Trophoblast cell (in vitro differentiated cells and primary cell): Measurements from ENCODE around the gene ERAP2.
A peak's percentile ranks its signal among the peaks of the same experiment; 100 is the strongest.
"Not testable (repeated sequence)": the region's sequence is repeated elsewhere in the genome, so short reads cannot be mapped to it uniquely, and the experiment has no call there.

Source experiments
- DNase-seq, 2 donors: peaks; one replicate each; pipeline ENCODE4 v3.0.0-alpha.2; 2016
- H2AFZ ChIP-seq: 2 replicates; pipeline ENCODE4 v1.6.1; 2013; ENCODE audit warnings: low read length, moderate library complexity, mild to moderate bottlenecking; ENCODE audit not compliant: insufficient read depth, poor library complexity
- H2AK5ac ChIP-seq: 2 replicates; pipeline ENCODE4 v1.6.1; 2013; ENCODE audit warnings: mild to moderate bottlenecking, low read length
- H2BK120ac ChIP-seq: 2 replicates; pipeline ENCODE4 v1.6.1; 2013; ENCODE audit warnings: low read length, mild to moderate bottlenecking, moderate library complexity; ENCODE audit not compliant: insufficient read depth, poor library complexity
- H2BK12ac ChIP-seq: 2 replicates; pipeline ENCODE4 v1.6.1; 2013; ENCODE audit warnings: mild to moderate bottlenecking, low read length, moderate library complexity
- H2BK5ac ChIP-seq: 2 replicates; pipeline ENCODE4 v1.6.1; 2013; ENCODE audit warnings: low read length, low read depth, moderate library complexity, mild to moderate bottlenecking; ENCODE audit not compliant: poor library complexity
- H3K14ac ChIP-seq: 2 replicates; pipeline ENCODE4 v1.6.1; 2013; ENCODE audit warnings: mild to moderate bottlenecking, low read length
- H3K18ac ChIP-seq: 2 replicates; pipeline ENCODE4 v1.6.1; 2013; ENCODE audit warnings: mild to moderate bottlenecking, low read length
- H3K23ac ChIP-seq: 2 replicates; pipeline ENCODE4 v1.6.1; 2013; ENCODE audit warnings: low read length
- H3K27ac ChIP-seq: 2 replicates; pipeline ENCODE4 v1.5.1; 2013; ENCODE audit warnings: low read depth, mild to moderate bottlenecking, inconsistent platforms, low read length, moderate library complexity
- H3K27me3 ChIP-seq: 2 replicates; pipeline ENCODE4 v1.6.1; 2013; ENCODE audit warnings: inconsistent platforms, mild to moderate bottlenecking, low read length, moderate library complexity; ENCODE audit not compliant: insufficient read depth
- H3K36me3 ChIP-seq, 2 experiments: 1 replicate in 1 of 2; 2 replicates in 1 of 2; pipeline ENCODE4 v1.6.1; 2013; ENCODE audit warnings: low read length in 2 of 2, mild to moderate bottlenecking in 2 of 2, moderate library complexity in 1 of 2; ENCODE audit not compliant: insufficient read depth in 2 of 2, control insufficient read depth in 1 of 2
- H3K4ac ChIP-seq: 2 replicates; pipeline ENCODE4 v1.6.1; 2013; ENCODE audit warnings: low read depth, mild to moderate bottlenecking, low read length, moderate library complexity
- H3K4me1 ChIP-seq, 2 experiments: 1 replicate in 1 of 2; 2 replicates in 1 of 2; pipeline ENCODE4 v1.6.1; 2013; ENCODE audit warnings: low read length in 2 of 2, mild to moderate bottlenecking in 2 of 2, moderate library complexity in 1 of 2; ENCODE audit not compliant: insufficient read depth in 2 of 2, control insufficient read depth in 1 of 2
- H3K4me2 ChIP-seq: 2 replicates; pipeline ENCODE4 v1.6.1; 2013; ENCODE audit warnings: inconsistent platforms, mild to moderate bottlenecking, low read length, moderate library complexity
- H3K4me3 ChIP-seq: 2 replicates; pipeline ENCODE4 v1.5.1; 2013; ENCODE audit warnings: mild to moderate bottlenecking, low read depth, low read length, inconsistent platforms
- H3K79me1 ChIP-seq: one replicate; pipeline ENCODE4 v1.6.1; 2013; ENCODE audit warnings: low read length
- H3K79me2 ChIP-seq: 2 replicates; pipeline ENCODE4 v1.6.1; 2013; ENCODE audit warnings: low read length, mild to moderate bottlenecking; ENCODE audit not compliant: control insufficient read depth, insufficient read depth, poor library complexity
- H3K9ac ChIP-seq: 2 replicates; pipeline ENCODE4 v1.6.1; 2013; ENCODE audit warnings: mild to moderate bottlenecking, low read length
- H3K9me3 ChIP-seq: 2 replicates; pipeline ENCODE4 v1.6.1; 2013; ENCODE audit warnings: low read depth, mild to moderate bottlenecking, control low read depth, inconsistent platforms, low read length; ENCODE audit not compliant: insufficient read depth
- H4K12ac ChIP-seq: 2 replicates; pipeline ENCODE4 v1.6.1; 2013; ENCODE audit warnings: low read depth, mild to moderate bottlenecking, low read length, moderate library complexity
- H4K8ac ChIP-seq: 2 replicates; pipeline ENCODE4 v1.6.1; 2013; ENCODE audit warnings: low read depth, mild to moderate bottlenecking, low read length, moderate library complexity
- H4K91ac ChIP-seq: one replicate; pipeline ENCODE4 v1.6.1; 2013; ENCODE audit warnings: low read depth, mild to moderate bottlenecking, low read length, moderate library complexity
- WGBS: extraction: QIAGEN DNeasy Blood & Tissue Kit; methylation state at CpG from one replicate; pipeline ENCODE4 v1.1.7; 2013; ENCODE audit warnings: missing lambda C conversion rate; ENCODE audit not compliant: insufficient read length, insufficient coverage; ENCODE audit errors: extremely low coverage; 5-methylcytosine and 5-hydroxymethylcytosine counted together

The ERAP2 gene

GRCh38 chr5:96873449-96873848 is 2.9 kb upstream of the ERAP2 start:
- Histone ChIP-seq H2BK120ac (no peak overlapping the region), H4K12ac (no peak overlapping the region), H3K9me3 (no peaks in the 10 kb centered on the region), H4K8ac (no peak overlapping the region), H3K4me3 (no peak overlapping the region), H3K79me1 (no peaks in the 10 kb centered on the region), H3K36me3 (no peaks in the 10 kb centered on the region), H3K18ac (no peak overlapping the region), H2BK12ac (no peak overlapping the region), H4K91ac (no peak overlapping the region), H3K9ac (no peak overlapping the region), H3K4me2 (no peak overlapping the region), H3K79me2 (no peaks in the 10 kb centered on the region), H3K27ac (no peak overlapping the region), H2BK5ac (no peak overlapping the region), H2AK5ac (no peak overlapping the region), H3K14ac (no peak overlapping the region), H3K23ac (no peak overlapping the region), H3K4me1 (no peaks in the 10 kb centered on the region), H3K27me3 (no peaks in the 10 kb centered on the region), H2AFZ (no peak overlapping the region), H3K4ac (no peak overlapping the region)
- no peak for DNase-seq

- H2AFZ ChIP-seq, result no peak overlapping the region
- H3K9me3 ChIP-seq, result no peaks in the 10 kb centered on the region
- no peak overlapping the region for H3K4ac ChIP-seq
- H3K14ac ChIP-seq, result no peak overlapping the region
- H4K8ac ChIP-seq, result no peak overlapping the region
- no peaks in the 10 kb centered on the region for H3K27me3 ChIP-seq
- no peak overlapping the region for H2BK5ac ChIP-seq
- H3K79me1 ChIP-seq, result no peaks in the 10 kb centered on the region
- no peaks in the 10 kb centered on the region for H3K36me3 ChIP-seq
- H2AK5ac ChIP-seq, result no peak overlapping the region
- no peak overlapping the region for H2BK12ac ChIP-seq
- no peak overlapping the region for H4K12ac ChIP-seq
- H3K27ac ChIP-seq, result no peak overlapping the region
- DNase-seq, result no peak
- H3K4me1 ChIP-seq, result no peaks in the 10 kb centered on the region
- WGBS, result no CpG with 5 or more reads among the region's 2 CpGs
- H3K4me2 ChIP-seq, result no peak overlapping the region
- H3K18ac ChIP-seq, result no peak overlapping the region
- no peak overlapping the region for H2BK120ac ChIP-seq
- H3K4me3 ChIP-seq, result no peak overlapping the region
- H3K79me2 ChIP-seq, result no peaks in the 10 kb centered on the region
- H3K9ac ChIP-seq, result no peak overlapping the region
- H4K91ac ChIP-seq, result no peak overlapping the region
- H3K23ac ChIP-seq, result no peak overlapping the region
These were observed 1.7 kb upstream of the ERAP2 start for GRCh38 chr5:96874631-96875030.

GRCh38 chr5:96875791-96876291 is 459 bp upstream of the ERAP2 start:
- no peak overlapping the region for H2BK5ac ChIP-seq
- H2BK12ac ChIP-seq, result no peak overlapping the region
- H3K4me1 ChIP-seq, result no peaks in the 10 kb centered on the region
- no peaks in the 10 kb centered on the region for H3K79me2 ChIP-seq
- H3K27ac ChIP-seq, result no peak overlapping the region
- peak in 1 of 2 donors; percentile 29 for DNase-seq
- no peak overlapping the region for H2AK5ac ChIP-seq
- no peaks in the 10 kb centered on the region for H3K9me3 ChIP-seq
- H3K36me3 ChIP-seq, result no peaks in the 10 kb centered on the region
- H3K79me1 ChIP-seq, result no peaks in the 10 kb centered on the region
- H2BK120ac ChIP-seq, result no peak overlapping the region
- no peak overlapping the region for H3K4ac ChIP-seq
- H3K14ac ChIP-seq, result no peak overlapping the region
- H3K4me2 ChIP-seq, result no peak overlapping the region
- no CpG with 5 or more reads among the region's 4 CpGs for WGBS
- H4K12ac ChIP-seq, result no peak overlapping the region
- H2AFZ ChIP-seq, result no peak overlapping the region
- H3K4me3 ChIP-seq, result no peak overlapping the region
- no peak overlapping the region for H4K91ac ChIP-seq
- H3K18ac ChIP-seq, result no peak overlapping the region
- H3K23ac ChIP-seq, result no peak overlapping the region
- H3K9ac ChIP-seq, result no peak overlapping the region
- no peaks in the 10 kb centered on the region for H3K27me3 ChIP-seq
- no peak overlapping the region for H4K8ac ChIP-seq

- not testable (repeated sequence) for H4K91ac ChIP-seq
- WGBS, result no CpG with 5 or more reads among the region's 12 CpGs
These were observed 723 bp downstream of the ERAP2 start for GRCh38 chr5:96876977-96877469.

More at GRCh38 chr5:96876977-96877469, 723 bp downstream of the ERAP2 start:
- H3K4me3 ChIP-seq, H3K9ac ChIP-seq, H3K79me1 ChIP-seq, H2BK12ac ChIP-seq, H2BK120ac ChIP-seq, H3K18ac ChIP-seq, H3K79me2 ChIP-seq, H2AFZ ChIP-seq, H3K9me3 ChIP-seq, H3K27me3 ChIP-seq, H3K36me3 ChIP-seq, H3K23ac ChIP-seq, H4K12ac ChIP-seq, H2BK5ac ChIP-seq, H3K4ac ChIP-seq, H3K4me1 ChIP-seq, H2AK5ac ChIP-seq, H3K4me2 ChIP-seq, H3K27ac ChIP-seq, H3K14ac ChIP-seq, H4K8ac ChIP-seq, DNase-seq: not testable (repeated sequence)
